ENCODE results near the gene PLXNA2. TPM values are rescaled to one million over a fixed set of nuclear protein-coding genes. Genes with fewer than 3 reads are reported as not detected.

PLXNA2 gene
- total RNA-seq, 2 experiments from 2014 or later: 0.23 TPM; not detected in 1

- Histone ChIP-seq H3K4me2 (ENCODE audit: low read length) (no peak overlapping the region), H3K4me1 (ENCODE audit: insufficient read depth, low read length, poor library complexity, severe bottlenecking) (no peaks in the 10 kb centered on the region), H3K4me3 (ENCODE audit: low read depth, low read length, poor library complexity, severe bottlenecking) (no peak overlapping the region), H2AFZ (ENCODE audit: low read length) (no peak overlapping the region), H3K27ac (ENCODE audit: low read depth, low read length, poor library complexity, severe bottlenecking) (no peak overlapping the region), H3K79me2 (ENCODE audit: insufficient read depth, low read depth, low read length) (no peaks in the 10 kb centered on the region), H3K9me2 (ENCODE audit: insufficient read depth, low read length) (no peaks in the 10 kb centered on the region), H3K36me3 (ENCODE audit: insufficient read depth, low read length) (no peaks in the 10 kb centered on the region), H3K9me3 (ENCODE audit: low read length) (no peaks in the 10 kb centered on the region), H4K20me1 (ENCODE audit: insufficient read depth, low read length) (no peaks in the 10 kb centered on the region)
- CTCF ChIA-PET (ENCODE audit: unreplicated experiment): no interaction called here
- no peak for DNase-seq (ENCODE audit: low spot score)
- POLR2A ChIA-PET: no interaction called here
- TF ChIP-seq CTCF (conservative IDR thresholded peaks at IDR 0.05; ENCODE audit: low read length): no peak
- TF ChIP-seq EZH2phosphoT487 (IDR thresholded peaks at IDR 0.05; ENCODE audit: borderline replicate concordance, low read depth, low read length): no peak
- BruUV-seq (replicated peaks): no TSS peak
- intact Hi-C loops (cut with micrococcal nuclease; ENCODE audit: unreplicated experiment): no loop called here
Measured at GRCh38 chr1:208068407-208068806, 175.8 kb downstream of the PLXNA2 start.

- Histone ChIP-seq H3K27ac (ENCODE audit: low read depth, low read length, poor library complexity, severe bottlenecking) (no peak overlapping the region), H3K4me1 (ENCODE audit: insufficient read depth, low read length, poor library complexity, severe bottlenecking) (no peaks in the 10 kb centered on the region), H2AFZ (ENCODE audit: low read length) (no peak overlapping the region), H3K79me2 (ENCODE audit: insufficient read depth, low read depth, low read length) (no peaks in the 10 kb centered on the region), H3K4me2 (ENCODE audit: low read length) (no peak overlapping the region), H4K20me1 (ENCODE audit: insufficient read depth, low read length) (no peaks in the 10 kb centered on the region), H3K36me3 (ENCODE audit: insufficient read depth, low read length) (no peaks in the 10 kb centered on the region), H3K9me3 (ENCODE audit: low read length) (no peaks in the 10 kb centered on the region), H3K9me2 (ENCODE audit: insufficient read depth, low read length) (no peaks in the 10 kb centered on the region), H3K4me3 (ENCODE audit: low read depth, low read length, poor library complexity, severe bottlenecking) (no peak overlapping the region)
- intact Hi-C loops (cut with micrococcal nuclease; ENCODE audit: unreplicated experiment): no loop called here
- no TSS peak for BruUV-seq (replicated peaks)
- DNase-seq (ENCODE audit: low spot score): no peak
- ChIA-PET POLR2A (interaction anchor here (0.6 kb wide), 1 partner anchor 20 kb away, joined by 4 read pairs; no protein-coding TSS in a partner anchor), CTCF (ENCODE audit: unreplicated experiment) (no interaction called here)
- no peak for TF ChIP-seq CTCF (conservative IDR thresholded peaks at IDR 0.05; ENCODE audit: low read length)
- no peak for TF ChIP-seq EZH2phosphoT487 (IDR thresholded peaks at IDR 0.05; ENCODE audit: borderline replicate concordance, low read depth, low read length)
Measured at GRCh38 chr1:208066583-208066982, 177.6 kb downstream of the PLXNA2 start.

- Histone ChIP-seq H3K36me3 (ENCODE audit: insufficient read depth, low read length) (no peaks in the 10 kb centered on the region), H4K20me1 (ENCODE audit: insufficient read depth, low read length) (no peaks in the 10 kb centered on the region), H2AFZ (ENCODE audit: low read length) (no peak overlapping the region), H3K9me3 (ENCODE audit: low read length) (no peaks in the 10 kb centered on the region), H3K4me2 (ENCODE audit: low read length) (no peak overlapping the region), H3K4me1 (ENCODE audit: insufficient read depth, low read length, poor library complexity, severe bottlenecking) (no peaks in the 10 kb centered on the region), H3K9me2 (ENCODE audit: insufficient read depth, low read length) (no peaks in the 10 kb centered on the region), H3K79me2 (ENCODE audit: insufficient read depth, low read depth, low read length) (no peaks in the 10 kb centered on the region), H3K27ac (ENCODE audit: low read depth, low read length, poor library complexity, severe bottlenecking) (no peak overlapping the region), H3K4me3 (ENCODE audit: low read depth, low read length, poor library complexity, severe bottlenecking) (no peak overlapping the region)
- DNase-seq (ENCODE audit: low spot score): no peak
- CTCF ChIA-PET (ENCODE audit: unreplicated experiment): no interaction called here
- no peak for TF ChIP-seq CTCF (conservative IDR thresholded peaks at IDR 0.05; ENCODE audit: low read length)
- BruUV-seq (replicated peaks): no TSS peak
- intact Hi-C loops (cut with micrococcal nuclease; ENCODE audit: unreplicated experiment): no loop called here
- POLR2A ChIA-PET: no interaction called here
Measured at GRCh38 chr1:208065862-208066261, 178.3 kb downstream of the PLXNA2 start.

Measured in OCI-LY7 (cell line).